Neural crest cell (in vitro differentiated cells): ENCODE measurements around the gene AXIN1. TPM values are rescaled to one million over a fixed set of nuclear protein-coding genes. Genes with fewer than 3 reads are reported as not detected.
"Not testable (repeated sequence)": the region's sequence is repeated elsewhere in the genome, so short reads cannot be mapped to it uniquely, and the experiment has no call there.

ENCODE experiments used
- DNase-seq: peaks from one replicate; pipeline ENCODE4 v3.0.0; 2021; ENCODE audit warnings: low read depth, mixed read lengths, low spot score
- H3K27ac Mint-ChIP-seq: one replicate; pipeline ENCODE4 v1.8.0; 2021; ENCODE audit warnings: mild to moderate bottlenecking, mixed read lengths; ENCODE audit not compliant: unreplicated experiment
- H3K27me3 Mint-ChIP-seq: 2 replicates; pipeline ENCODE4 v1.8.0; 2021; ENCODE audit warnings: low read depth, mild to moderate bottlenecking, mixed read lengths
- H3K36me3 Mint-ChIP-seq: 2 replicates; pipeline ENCODE4 v1.8.0; 2021; ENCODE audit warnings: low read depth, mild to moderate bottlenecking, mixed read lengths
- H3K4me1 Mint-ChIP-seq: 2 replicates; pipeline ENCODE4 v1.8.0; 2021; ENCODE audit warnings: mixed read lengths
- H3K4me3 Mint-ChIP-seq: one replicate; pipeline ENCODE4 v1.8.0; 2021; ENCODE audit warnings: mild to moderate bottlenecking, mixed read lengths
- H3K9me3 Mint-ChIP-seq: 2 replicates; pipeline ENCODE4 v1.8.0; 2021; ENCODE audit warnings: mixed read lengths
- CTCF ChIP-seq: fragments of 200-600 bp; sonication (generic); conservative IDR thresholded peaks from 2 replicates; pipeline ENCODE4 v1.5.0; 2021; ENCODE audit warnings: antibody characterized with exemption, mild to moderate bottlenecking
- total RNA-seq: library from RNA; stranded (reverse); gene quantifications from 2 replicates; pipeline ENCODE4 v1.2.1, GENCODE V29; 2021

AXIN1 gene
- total RNA-seq, 1 donor from 2014 or later = 38.2 TPM

- peaks cover 2% of the 10 kb centered on the region for H3K9me3 Mint-ChIP-seq
- no peak for TF ChIP-seq CTCF
- H3K4me1 Mint-ChIP-seq = peaks cover 8% of the 10 kb centered on the region
- H3K27me3 Mint-ChIP-seq = no peaks in the 10 kb centered on the region
- no peak for DNase-seq
- no peak overlapping the region for H3K27ac Mint-ChIP-seq
- H3K4me3 Mint-ChIP-seq = no peak overlapping the region
- peaks cover 23% of the 10 kb centered on the region for H3K36me3 Mint-ChIP-seq
Observed at GRCh38 chr16:340370-341091, 12.0 kb downstream of the AXIN1 start.

GRCh38 chr16:339680-340079, 12.8 kb downstream of the AXIN1 start:
- DNase-seq = no peak
- Mint-ChIP-seq H3K27ac (no peak overlapping the region), H3K36me3 (peaks cover 19% of the 10 kb centered on the region), H3K27me3 (no peaks in the 10 kb centered on the region), H3K9me3 (peaks cover 2% of the 10 kb centered on the region), H3K4me3 (no peak overlapping the region), H3K4me1 (peaks cover 13% of the 10 kb centered on the region)
- TF ChIP-seq CTCF = no peak

GRCh38 chr16:337975-338575, 14.4 kb downstream of the AXIN1 start:
- no peak for DNase-seq
- no peak for TF ChIP-seq CTCF
- H3K4me1 Mint-ChIP-seq = peaks cover 13% of the 10 kb centered on the region
- no peak overlapping the region for H3K4me3 Mint-ChIP-seq
- H3K9me3 Mint-ChIP-seq = peaks cover 2% of the 10 kb centered on the region
- no peaks in the 10 kb centered on the region for H3K27me3 Mint-ChIP-seq
- H3K27ac Mint-ChIP-seq = no peak overlapping the region
- peaks cover 17% of the 10 kb centered on the region for H3K36me3 Mint-ChIP-seq

GRCh38 chr16:337437-337836, 15.1 kb downstream of the AXIN1 start:
- Mint-ChIP-seq H3K4me3 (no peak overlapping the region), H3K4me1 (peaks cover 17% of the 10 kb centered on the region), H3K36me3 (peaks cover 12% of the 10 kb centered on the region), H3K27me3 (no peaks in the 10 kb centered on the region), H3K9me3 (peaks cover 2% of the 10 kb centered on the region), H3K27ac (no peak overlapping the region)
- DNase-seq = no peak
- no peak for TF ChIP-seq CTCF

- H3K27ac Mint-ChIP-seq = peak overlapping the region; percentile 27
- H3K27me3 Mint-ChIP-seq = no peaks in the 10 kb centered on the region
Observed at GRCh38 chr16:336269-336668, 16.3 kb downstream of the AXIN1 start.

GRCh38 chr16:334861-335632, 17.5 kb downstream of the AXIN1 start:
- H3K27me3 Mint-ChIP-seq, H3K36me3 Mint-ChIP-seq, H3K27ac Mint-ChIP-seq, H3K9me3 Mint-ChIP-seq, H3K4me3 Mint-ChIP-seq, DNase-seq: not testable (repeated sequence)
- H3K4me1 Mint-ChIP-seq = peaks cover 31% of the 10 kb centered on the region

More at GRCh38 chr16:336269-336668, 16.3 kb downstream of the AXIN1 start:
- no peak overlapping the region for H3K4me3 Mint-ChIP-seq
- peaks cover 19% of the 10 kb centered on the region for H3K4me1 Mint-ChIP-seq
- peaks cover 3% of the 10 kb centered on the region for H3K36me3 Mint-ChIP-seq
- H3K9me3 Mint-ChIP-seq = no peaks in the 10 kb centered on the region
- no peak for TF ChIP-seq CTCF
- DNase-seq = no peak

GRCh38 chr16:334164-334832, 18.2 kb downstream of the AXIN1 start:
- not testable (repeated sequence) for H3K36me3 Mint-ChIP-seq, H3K27me3 Mint-ChIP-seq, H3K4me3 Mint-ChIP-seq, H3K9me3 Mint-ChIP-seq, H3K27ac Mint-ChIP-seq, DNase-seq
- H3K4me1 Mint-ChIP-seq = peaks cover 31% of the 10 kb centered on the region
